ENCODE results near the gene IL34. TPM values are rescaled to one million over a fixed set of nuclear protein-coding genes. Genes with fewer than 3 reads are reported as not detected.
A peak's percentile ranks its signal among the peaks of the same experiment; 100 is the strongest.

The IL34 gene
- polyA plus RNA-seq, 1 of the 3 experiments (the other 2 are of a cell fraction): 0.18 TPM

GRCh38 chr16:70694088-70694867 is 47.9 kb downstream of the IL34 start:
- TF ChIP-seq TEAD4 (IDR thresholded peaks at IDR 0.05; ENCODE audit: borderline replicate concordance, insufficient read depth) (peak; percentile 99), USF1 (IDR thresholded peaks at IDR 0.05; ENCODE audit: borderline replicate concordance, low read depth) (no peak), RFX5 (IDR thresholded peaks at IDR 0.05; ENCODE audit: low read length) (no peak), SIN3A (IDR thresholded peaks at IDR 0.05; ENCODE audit: borderline replicate concordance, low read depth, low read length) (0 out of 2 replicates have a peak, but pooled peaks have one; percentile 9), USF2 (IDR thresholded peaks at IDR 0.05; ENCODE audit: borderline replicate concordance, low read depth, low read length) (no peak), POLR2AphosphoS5 (IDR thresholded peaks at IDR 0.05; ENCODE audit: low read depth, low read length) (peak; percentile 73; the same call in 1 of the 2 replicates), MXI1 (IDR thresholded peaks at IDR 0.05; ENCODE audit: low read depth, low read length) (no peak), YY1 (IDR thresholded peaks at IDR 0.05; ENCODE audit: low read depth) (no peak), FOXJ3 (CRISPR knock-in tag; IDR thresholded peaks at IDR 0.05) (no peak), MAX (IDR thresholded peaks at IDR 0.05; ENCODE audit: low read depth) (peak; percentile 48), NFIC (IDR thresholded peaks at IDR 0.05; ENCODE audit: borderline replicate concordance) (peak; percentile 72), RAD21 (IDR thresholded peaks at IDR 0.05; ENCODE audit: low read length) (no peak), CHD2 (IDR thresholded peaks at IDR 0.05; ENCODE audit: low read length, partially characterized antibody) (no peak), SMC3 (IDR thresholded peaks at IDR 0.05; ENCODE audit: low read depth, low read length) (no peak), RCOR1 (IDR thresholded peaks at IDR 0.05; ENCODE audit: low read length) (no peak), RXRA (IDR thresholded peaks at IDR 0.05; ENCODE audit: borderline replicate concordance, low read depth) (peak; percentile 94; the same call in 1 of the 2 replicates), TCF12 (IDR thresholded peaks at IDR 0.05) (peak; percentile 84), EP300 (IDR thresholded peaks at IDR 0.05; ENCODE audit: borderline replicate concordance in 1 of 2, low read depth in 1 of 2, low read length in 1 of 2) (peak in 1 of 2 experiments; percentile 67; a peak in 1 of 4 replicates), JUND (IDR thresholded peaks at IDR 0.05) (no peak; the same call in 1 of the 2 replicates), FOSL2 (IDR thresholded peaks at IDR 0.05; ENCODE audit: borderline replicate concordance, low read depth) (peak; percentile 93; the same call in 1 of the 2 replicates), PBX3 (IDR thresholded peaks at IDR 0.05) (peak; percentile 45; the same call in 1 of the 2 replicates)
- Histone ChIP-seq H3K27me3 (ENCODE audit: insufficient read depth) (no peaks in the 10 kb centered on the region), H4K20me1 (ENCODE audit: insufficient read depth) (no peaks in the 10 kb centered on the region), H3K9ac (peak overlapping the region; percentile 81), H3K4me3 (ENCODE audit: low read depth in 2 of 2, low read length in 1 of 2) (no peak overlapping the region), H3K36me3 (replicated peaks in 1 of 2; ENCODE audit: control insufficient read depth in 1 of 2, insufficient read depth in 2 of 2, low read length in 1 of 2) (no peaks in the 10 kb centered on the region), H2AFZ (ENCODE audit: low read depth) (no peak overlapping the region), H3K9me3 (no peaks in the 10 kb centered on the region), H3K4me2 (peak overlapping the region; percentile 74), H3F3A (replicated peaks; ENCODE audit: insufficient read depth) (peaks cover 12% of the 10 kb centered on the region), H3K27ac (ENCODE audit: low read depth in 2 of 2, low read length in 1 of 2) (peak overlapping the region; percentile 70 to 98), H3K79me2 (ENCODE audit: insufficient read depth) (no peaks in the 10 kb centered on the region), H3K9me2 (no peaks in the 10 kb centered on the region), H3K4me1 (ENCODE audit: control insufficient read depth in 1 of 2, insufficient read depth in 2 of 2, low read depth in 1 of 2, low read length in 1 of 2) (peaks cover 52 to 88% of the 10 kb centered on the region in 2 experiments)
- DNase-seq: no peak
- CTCF ChIA-PET: interaction anchor here (0.7 to 3.8 kb wide), 5 partner anchors 9 to 77 kb away, joined by 3 to 21 read pairs (median 7); partner anchors contain the start of gene MTSS2
- WGBS (ENCODE audit: low lambda C conversion rate): 47% methylated on average over 13 of the region's 17 CpGs
- POLR2A ChIA-PET: no interaction called here

All from SK-N-SH (cell line).